Heart left ventricle (tissue), 13 donors: Measurements from ENCODE around the gene RINL.

Experiments
- POLR2A ChIP-seq, 2 donors: fragments of 450-650 bp; IDR thresholded peaks; one replicate each; pipeline ENCODE4 v1.6.1; 2017; ENCODE audit warnings: antibody characterized with exemption in 2 of 2, mild to moderate bottlenecking in 2 of 2, moderate library complexity in 2 of 2
- TF ChIP-seq, protein P1 (sequence below), 12 donors: fragments of 200-600 bp; sonication (generic) in 4 of 12; IDR thresholded peaks; one replicate each; pipeline versions ENCODE4 v1.5.0 to v1.8.0; 2018 to 2022; ENCODE audit warnings: antibody characterized with exemption in 12 of 12, mild to moderate bottlenecking in 5 of 12
- donor health status: ischemic (EF 13 %, LVEDD 7.1; RV severe dilation, severe dysfunction).
- donor health status: DM: no; HTN: yes; CAD: no.
- donor health status: DM: no; HTN: no; CAD: no.
- donor health status: ischemic (EF 25% LVEDD 6.9; RV normal size, moderate dysfunction).
- donor health status: ischemic (EF 25% LVEDD 5.7; RV mildly dilated, moderate dysfunction).
- donor health status: ischemic (EF 35%, LVEDD 5.7; RV mildly dilated, moderate dysfunction).
- donor health status: nonischemic (EF 11% LVEDD 7.7; RV severe dilation, severe dysfunction).
- donor health status: DM: yes; HTN: yes; CAD: no.
- donor health status: PGD.
- donor health status: ischemic (EF 29% LVEDD 5.4; RV normal size, mild dysfunction).
- donor health status: nonischemic (EF 23%, LVEDD 6.1; RV moderate dilation, normal function).

DNA sequence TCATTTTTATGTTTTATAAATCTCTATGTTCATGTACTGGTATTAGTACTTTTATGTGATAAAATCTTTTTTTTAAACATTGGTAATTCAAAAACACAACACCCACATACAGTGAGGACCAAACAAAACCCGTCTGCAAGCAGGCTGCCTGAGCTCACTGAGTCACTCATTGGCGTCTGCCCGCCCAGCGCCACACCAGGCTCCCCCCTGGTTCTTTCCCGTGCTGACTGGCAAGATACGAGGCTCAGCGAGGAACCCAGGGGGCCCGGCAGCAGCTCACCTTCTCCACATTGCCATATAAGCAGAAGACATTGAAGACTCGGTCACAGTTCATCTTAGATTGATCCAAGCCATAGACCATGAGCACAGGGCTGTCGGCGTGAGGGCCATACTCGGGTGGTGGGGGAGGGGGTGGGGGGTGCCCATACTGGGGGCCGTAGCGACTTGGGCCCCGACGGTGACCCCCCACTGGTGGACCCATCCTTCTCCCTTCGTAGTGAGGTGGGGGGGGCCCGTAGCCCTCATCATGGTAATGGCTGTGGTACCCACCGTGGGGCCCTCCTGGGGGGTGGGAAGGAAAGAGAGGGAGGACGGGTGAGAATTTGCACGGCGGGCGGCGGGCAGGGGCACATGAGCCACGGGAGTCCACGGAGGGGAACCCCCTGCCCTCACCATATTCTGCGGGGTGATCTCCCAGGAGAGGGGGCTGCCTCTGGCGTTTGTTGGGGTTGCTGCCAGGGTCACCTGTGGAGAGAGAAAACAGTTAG lies 38.1 kb downstream of the RINL start:
- TF ChIP-seq, protein P1, sequence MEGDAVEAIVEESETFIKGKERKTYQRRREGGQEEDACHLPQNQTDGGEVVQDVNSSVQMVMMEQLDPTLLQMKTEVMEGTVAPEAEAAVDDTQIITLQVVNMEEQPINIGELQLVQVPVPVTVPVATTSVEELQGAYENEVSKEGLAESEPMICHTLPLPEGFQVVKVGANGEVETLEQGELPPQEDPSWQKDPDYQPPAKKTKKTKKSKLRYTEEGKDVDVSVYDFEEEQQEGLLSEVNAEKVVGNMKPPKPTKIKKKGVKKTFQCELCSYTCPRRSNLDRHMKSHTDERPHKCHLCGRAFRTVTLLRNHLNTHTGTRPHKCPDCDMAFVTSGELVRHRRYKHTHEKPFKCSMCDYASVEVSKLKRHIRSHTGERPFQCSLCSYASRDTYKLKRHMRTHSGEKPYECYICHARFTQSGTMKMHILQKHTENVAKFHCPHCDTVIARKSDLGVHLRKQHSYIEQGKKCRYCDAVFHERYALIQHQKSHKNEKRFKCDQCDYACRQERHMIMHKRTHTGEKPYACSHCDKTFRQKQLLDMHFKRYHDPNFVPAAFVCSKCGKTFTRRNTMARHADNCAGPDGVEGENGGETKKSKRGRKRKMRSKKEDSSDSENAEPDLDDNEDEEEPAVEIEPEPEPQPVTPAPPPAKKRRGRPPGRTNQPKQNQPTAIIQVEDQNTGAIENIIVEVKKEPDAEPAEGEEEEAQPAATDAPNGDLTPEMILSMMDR (IDR thresholded peaks at IDR 0.05), result no peak
- TF ChIP-seq POLR2A (IDR thresholded peaks at IDR 0.05), result no peak
